SW 1271 (cell line): ENCODE results near the gene SUSD6.
"Not testable (repeated sequence)": the region's sequence is repeated elsewhere in the genome, so short reads cannot be mapped to it uniquely, and the experiment has no call there.

ENCODE experiments used
- DNase-seq, 2 experiments: peaks; one replicate each; lab custom pipeline; 2025; lab: John Stamatoyannopoulos, UW

SUSD6 gene

DNA sequence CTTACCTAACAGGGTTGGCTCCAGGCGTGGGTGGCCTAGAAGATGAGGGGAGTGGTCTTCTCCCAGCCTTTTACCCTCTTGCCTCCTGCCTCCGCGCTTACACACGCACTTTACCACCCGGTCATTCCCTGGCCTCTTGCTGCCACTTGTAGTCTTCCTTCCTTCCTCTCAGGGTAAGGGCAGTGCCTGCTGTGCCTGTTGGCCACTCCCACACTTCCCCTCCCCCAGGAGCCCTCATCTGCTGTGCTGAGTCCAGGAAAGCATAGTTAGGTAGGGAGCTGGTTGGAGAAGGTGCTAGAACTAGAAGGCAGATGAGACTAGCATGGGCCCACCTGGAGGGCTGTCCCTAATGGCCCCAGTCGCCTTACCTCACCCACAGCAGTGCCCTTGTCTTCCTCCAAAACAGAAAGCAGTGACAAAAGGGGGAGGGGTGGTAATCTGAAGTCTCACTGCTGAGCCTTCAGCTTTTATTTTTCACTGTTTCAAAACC, 101.2 kb downstream of the SUSD6 start:
- DNase-seq = no peak

DNA sequence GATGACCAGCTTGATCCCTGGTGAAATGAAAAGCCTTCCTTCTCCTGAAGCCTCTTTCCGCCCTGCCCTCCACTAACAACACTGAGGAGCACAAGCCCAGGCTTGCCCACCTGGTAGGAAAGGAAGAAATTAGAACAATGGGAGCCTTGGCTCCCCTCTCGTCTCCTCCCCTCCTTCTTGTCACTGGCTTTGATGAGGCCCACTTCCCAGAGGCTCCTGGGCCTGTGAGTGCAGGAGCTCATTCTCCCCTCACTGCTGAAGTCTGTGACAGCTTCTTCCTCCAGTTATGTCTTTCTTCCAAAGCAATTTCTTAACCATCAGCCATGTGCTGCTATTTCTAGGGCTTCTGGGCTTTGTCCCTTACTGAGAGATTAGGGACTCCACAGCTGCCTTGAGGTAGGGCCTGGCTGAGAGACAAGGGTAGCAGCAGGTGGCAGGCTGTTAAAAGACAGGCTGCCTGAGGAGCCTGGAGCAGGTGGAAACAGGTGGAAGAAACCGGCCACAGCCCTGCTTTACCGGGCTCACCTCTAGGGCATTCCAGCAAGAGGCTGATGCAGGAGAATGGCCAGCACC, 101.9 kb downstream of the SUSD6 start:
- DNase-seq = no peak

DNA sequence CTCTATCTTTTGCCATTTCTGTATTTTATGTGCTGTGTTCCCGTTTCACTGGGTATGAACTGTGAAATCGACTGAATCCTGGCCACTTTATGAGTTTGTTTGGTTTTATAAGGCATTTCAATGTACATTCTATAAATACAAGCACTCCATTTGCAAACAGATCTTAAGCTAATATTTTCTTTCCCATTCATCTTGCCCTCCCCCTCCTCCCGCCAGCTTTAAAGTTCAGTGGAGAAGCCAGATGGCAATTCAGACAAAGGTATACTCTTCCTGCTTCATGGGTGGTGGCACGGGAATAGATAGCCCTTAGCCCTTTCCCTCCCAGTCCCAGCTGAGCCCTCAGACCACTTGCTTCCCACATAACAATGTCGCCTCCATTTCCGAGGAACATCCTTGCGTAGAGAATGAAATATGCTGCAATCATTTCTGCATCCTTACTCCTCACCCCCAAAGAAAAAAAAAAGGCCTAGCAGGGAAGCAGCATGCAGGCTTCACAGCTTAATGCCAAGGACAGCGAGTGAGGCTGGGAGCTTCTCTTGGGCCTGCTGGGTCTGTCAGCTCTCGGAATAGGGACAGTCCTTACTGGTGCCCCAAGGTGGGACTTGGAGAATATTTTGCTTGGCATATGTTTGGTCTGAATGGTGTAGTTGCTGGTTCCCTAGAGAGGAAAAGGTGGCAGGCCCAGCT, 102.7 kb downstream of the SUSD6 start:
- no peak for DNase-seq

DNA sequence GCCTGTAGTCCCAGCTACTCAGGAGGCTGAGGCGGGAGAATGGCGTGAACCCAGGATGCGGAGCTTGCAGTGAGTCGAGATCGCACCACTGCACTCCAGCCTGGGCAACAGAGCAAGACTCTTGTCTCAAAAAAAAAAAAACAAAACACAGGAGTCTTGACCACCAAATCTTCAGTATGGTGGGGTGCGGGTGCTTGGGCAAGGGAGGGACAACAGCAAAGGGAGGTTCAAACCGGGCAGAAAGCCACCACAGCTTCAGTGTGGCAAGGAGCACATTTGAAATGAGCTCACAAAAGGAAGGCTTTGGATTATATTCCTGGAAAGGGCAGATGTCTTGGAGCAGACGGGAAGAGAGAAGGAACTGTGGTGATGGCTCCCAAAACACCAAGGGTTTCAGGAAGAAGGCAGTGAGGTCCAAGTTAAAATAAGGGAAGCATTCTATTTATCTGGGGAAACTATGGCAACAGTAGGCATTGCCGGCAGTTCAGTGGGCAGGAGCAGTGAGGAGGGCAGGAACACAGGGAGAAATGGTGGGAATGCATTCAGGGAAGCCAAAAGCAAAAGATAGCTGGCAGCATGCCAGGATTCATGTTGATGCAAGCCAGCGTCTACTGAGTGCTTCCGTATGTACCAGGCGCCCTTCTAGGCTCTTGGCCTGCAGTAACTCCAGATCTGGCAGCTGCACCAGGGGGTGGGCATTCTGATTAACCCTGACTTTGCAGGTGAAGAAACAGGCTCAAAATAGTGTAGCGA, 104.5 kb downstream of the SUSD6 start:
- DNase-seq = no peak

DNA sequence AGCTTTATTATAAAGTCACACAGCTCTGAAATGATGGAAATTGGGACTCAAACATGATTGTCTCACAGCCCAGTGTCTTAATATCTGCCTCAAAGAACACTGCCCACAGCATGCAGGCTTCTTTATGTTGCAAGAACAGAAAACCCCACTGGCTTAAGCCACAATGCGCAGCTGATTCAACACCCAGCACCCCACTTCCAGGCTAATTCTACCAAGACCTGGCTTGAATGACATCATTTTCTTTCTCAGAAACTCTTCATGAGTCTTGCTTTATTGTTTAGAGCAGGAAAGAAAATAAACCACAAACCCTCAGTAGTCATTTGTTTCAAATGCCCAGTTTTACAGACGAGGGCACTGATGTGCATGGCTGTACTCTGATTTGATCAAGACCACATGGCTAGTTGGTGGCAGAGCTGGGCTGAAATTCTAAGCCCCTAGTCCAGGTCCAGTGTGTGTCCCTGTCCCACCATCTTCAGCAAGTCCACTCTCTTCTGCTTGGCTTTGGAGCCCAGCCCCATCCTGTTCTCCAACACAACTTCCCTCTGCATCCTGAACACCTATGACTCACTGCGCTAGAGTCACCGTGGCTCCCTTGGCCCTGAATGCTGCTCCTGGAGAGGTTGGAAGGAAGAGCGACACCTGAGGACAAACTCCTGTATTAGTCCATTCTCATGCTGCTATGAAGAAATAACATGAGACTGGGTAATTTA, 105.2 kb downstream of the SUSD6 start:
- no peak for DNase-seq

DNA sequence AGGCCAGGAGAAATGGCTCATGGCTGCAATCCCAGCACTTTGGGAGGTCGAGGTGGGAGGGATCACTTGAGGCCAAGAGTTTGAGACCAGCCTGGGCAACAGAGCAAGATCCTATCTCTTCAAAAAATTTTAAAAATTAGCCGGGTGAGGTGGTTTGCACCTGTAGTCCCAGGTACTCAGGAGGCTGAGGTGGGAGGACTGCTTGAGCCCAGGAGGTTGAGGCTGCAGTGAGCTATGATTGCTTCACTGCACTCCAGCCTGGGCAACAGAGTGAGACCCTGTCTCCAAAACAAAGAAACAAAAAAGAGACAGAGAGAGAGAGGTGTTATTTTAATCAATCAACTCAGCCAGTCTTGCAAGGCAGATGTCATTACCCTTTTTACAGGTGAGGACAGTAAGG, 107.2 kb downstream of the SUSD6 start:
- not testable (repeated sequence) for DNase-seq

DNA sequence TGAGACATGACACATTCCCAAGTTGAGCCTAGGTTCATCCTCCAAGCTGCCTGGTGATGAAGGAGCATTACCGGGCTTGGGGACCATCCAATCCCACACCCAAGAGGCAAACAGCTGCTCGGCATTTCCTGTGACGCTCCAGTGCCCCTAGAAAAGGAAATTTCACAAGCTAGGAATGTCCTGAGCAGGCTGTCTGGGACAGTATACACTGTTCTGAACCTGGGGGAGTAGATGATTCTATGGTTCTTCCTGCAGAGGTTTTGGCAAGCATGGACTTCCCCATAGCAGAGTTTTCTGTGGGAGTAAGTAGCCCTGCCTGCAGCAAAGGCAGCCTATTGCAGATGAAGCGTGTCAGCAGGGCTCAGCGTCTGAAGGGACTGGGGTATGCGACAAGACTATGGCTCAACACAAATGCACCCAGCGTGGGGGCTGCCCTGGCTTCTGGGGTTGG, 108.1 kb downstream of the SUSD6 start:
- no peak for DNase-seq

DNA sequence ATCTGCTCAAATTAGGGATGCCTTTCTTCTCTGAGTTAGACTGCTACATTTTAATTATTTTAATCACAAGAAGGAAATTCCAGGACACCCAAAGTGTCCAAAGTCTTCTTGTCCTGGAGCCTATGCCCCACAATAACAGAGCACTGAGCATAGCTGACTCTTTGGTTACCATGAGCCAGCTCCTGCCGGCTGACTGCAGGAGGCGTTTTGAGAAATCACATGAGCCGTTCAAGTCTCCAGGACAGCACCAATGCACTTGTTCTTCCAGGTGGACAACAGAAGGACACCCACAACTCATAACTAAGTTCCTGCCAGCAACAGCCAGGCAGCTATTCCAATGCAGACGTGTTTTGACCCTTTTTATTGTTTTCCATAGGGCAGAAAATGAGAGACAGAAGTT, 109.5 kb downstream of the SUSD6 start:
- no peak for DNase-seq

DNA sequence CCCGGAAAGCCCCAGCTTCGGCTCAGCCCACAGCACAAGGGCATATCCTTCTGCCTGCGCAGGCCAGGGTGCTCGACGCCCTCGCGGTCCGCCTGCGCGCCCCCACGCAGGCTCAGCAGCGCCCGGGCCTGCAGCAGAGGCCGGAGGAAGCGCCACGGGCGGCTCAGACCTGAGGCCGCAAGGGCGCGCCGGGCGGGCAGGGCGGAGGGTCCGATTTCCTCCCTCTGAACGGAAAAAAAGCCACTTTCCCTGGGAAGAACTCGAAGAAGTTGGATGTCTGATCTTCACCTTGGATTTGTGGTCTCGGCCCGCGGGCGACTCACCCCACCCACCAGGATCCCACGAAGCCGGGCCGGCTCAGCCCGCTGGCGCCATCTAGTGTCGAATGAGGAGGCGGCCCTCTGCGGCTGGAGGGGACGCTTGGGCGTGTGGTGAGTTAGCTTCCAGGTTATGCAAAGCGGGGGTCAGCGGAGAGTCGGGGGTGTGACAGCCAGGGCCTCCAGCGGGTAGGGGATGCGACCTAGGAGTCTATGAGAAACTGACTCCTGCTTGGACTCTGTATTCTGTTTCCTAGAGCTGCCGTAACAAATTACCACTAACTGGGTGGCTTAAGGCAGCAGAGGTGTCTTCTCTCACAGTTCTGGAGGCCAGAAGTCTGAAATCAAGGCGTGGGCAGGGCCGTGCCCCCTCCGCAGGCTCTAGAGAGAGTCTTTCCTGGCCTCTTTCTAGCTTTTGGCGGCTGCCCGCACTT, 115.5 kb downstream of the SUSD6 start:
- DNase-seq = peak in 1 of 2 experiments; percentile 60

DNA sequence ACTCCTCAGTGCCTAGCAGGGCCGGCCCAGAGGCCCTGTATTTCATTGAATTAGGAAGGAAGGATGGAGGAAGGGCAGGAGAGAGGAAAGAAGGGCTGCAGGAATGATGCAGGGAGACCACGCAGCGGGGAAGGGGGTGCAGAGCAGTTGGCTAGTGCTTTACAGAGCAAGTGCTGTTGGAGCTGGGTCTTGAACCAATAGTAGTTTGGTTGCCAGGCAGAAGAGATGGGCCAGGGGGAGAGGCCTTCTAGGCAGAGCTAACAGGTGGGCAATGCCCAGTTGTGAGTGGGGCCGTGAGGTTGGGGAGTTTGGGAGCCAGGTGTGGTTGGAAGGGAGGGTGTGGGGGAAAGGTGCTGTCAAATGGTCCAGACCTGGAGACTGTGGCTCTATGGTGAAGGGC, 116.5 kb downstream of the SUSD6 start:
- no peak for DNase-seq

DNA sequence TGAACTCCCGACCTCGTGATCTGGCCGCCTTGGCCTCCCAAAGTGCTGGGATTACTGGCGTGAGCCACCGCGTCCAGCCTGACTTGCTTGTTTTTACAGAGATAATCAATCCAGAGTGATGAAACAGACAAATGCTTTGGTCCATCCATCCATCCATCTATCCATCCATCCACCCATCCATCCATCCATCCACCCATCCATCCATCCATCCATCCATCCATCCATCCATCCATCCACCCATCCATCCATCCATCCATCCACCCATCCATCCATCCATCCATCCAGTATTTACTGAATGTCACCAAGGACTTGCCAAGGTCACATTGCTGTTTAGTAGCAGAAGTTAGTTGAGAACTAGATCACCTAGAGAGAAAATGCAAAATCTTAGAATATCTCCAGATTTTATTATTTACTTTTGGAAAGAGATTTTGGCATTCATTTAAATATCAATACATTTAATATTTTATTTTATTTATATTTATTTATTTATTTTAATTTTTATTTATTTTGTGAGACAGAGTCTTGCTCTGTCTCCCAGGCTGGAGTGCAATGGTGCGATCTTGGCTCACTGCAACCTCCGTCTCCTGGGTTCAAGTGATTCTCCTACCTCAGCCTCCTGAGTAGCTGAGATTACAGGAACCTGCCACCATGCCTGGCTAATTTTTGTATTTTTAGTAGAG, 120.7 kb downstream of the SUSD6 start:
- DNase-seq = not testable (repeated sequence)

DNA sequence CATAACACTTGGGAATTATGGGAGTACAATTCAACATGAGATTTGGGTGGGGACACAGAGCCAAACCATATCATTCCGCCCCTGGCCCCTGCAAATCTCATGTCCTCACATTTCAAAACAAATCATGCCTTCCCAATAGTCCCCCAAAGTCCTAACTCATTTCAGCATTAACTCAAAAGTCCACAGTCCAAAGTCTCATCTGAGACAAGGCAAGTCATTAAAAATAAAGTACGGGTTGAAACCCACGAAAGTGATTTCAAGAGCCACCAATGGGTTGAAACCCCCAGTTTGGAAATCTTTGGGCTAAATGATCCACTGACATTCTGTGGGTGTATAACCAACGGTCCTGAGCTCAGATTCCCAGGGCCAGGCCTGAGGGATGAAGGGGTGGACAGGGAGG, 125.0 kb downstream of the SUSD6 start:
- not testable (repeated sequence) for DNase-seq

DNA sequence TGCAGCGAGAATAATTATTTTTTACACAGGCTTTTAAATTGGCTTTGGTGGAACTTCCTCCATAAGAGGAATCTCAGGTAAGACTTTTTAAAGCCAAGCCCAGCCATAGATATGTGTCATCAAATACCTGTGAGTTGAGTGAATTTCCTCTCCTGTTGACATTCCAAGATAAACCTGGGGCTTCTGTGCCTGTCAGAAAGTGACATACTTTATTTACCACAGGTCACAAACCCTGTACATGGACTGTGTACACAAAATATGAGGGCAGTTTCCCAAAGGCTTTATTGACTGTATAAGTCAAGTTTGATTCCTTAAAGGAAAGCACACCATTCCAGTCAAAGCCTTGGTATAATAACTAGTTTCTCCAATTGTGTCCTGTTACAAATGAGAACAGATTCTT, 129.7 kb downstream of the SUSD6 start:
- no peak for DNase-seq

DNA sequence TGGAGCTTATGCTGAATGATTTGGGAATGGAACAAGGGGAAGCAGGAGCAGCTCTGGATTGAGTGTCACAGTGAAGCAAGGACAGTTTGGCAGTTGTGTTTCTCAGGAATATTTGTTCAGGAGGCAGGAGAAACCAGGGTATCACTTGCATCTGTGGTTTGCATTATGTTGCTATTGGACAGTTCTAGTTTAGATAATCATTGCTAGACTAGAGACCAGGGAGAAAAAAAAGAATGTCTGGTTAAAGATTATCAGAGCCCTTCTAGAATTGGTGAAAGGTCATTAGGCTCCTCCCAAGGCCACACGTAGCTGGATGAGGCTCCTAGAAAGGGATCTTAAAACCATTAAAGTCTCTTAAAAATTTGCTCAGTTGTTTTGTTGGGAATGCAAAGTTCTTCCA, 138.6 kb downstream of the SUSD6 start:
- no peak for DNase-seq

DNA sequence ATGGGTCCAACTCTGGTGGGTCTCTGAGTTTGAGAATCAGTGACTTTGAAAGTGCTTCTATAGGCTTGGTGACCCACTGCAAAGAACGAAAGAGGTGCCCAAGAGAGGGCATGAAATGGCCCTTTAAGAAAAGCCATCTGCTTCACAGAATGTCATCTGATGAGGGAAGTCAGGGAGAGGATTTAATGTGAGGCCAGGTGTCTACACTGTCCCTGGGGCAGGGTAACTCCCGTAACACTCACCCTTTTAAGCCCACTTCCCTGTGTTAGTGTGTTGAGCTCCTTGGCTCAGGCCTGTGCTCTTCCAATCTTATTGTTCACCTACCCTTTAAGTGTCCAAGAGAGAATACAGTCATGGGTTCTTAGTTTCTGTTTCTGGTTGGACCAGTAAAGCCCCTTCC, 139.1 kb downstream of the SUSD6 start:
- no peak for DNase-seq

DNA sequence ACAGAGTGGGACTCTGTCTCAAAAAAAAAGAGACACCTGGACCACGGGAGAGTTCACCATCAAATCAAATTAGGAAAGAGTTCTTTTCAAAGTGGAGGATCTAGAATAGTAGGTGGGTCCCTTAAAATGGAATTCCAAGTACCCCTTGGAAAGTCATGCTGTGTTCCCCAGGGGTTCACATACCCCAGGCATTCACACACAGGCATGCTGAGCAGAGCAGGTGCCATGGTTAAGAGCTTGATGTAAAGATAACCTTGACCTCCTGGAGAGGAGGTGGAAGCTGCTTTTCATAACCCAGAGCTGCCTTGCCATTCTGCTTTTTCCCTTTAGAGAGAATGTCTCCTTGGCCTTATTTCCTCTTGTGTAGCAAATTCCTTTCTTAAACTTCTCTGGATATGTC, 141.4 kb downstream of the SUSD6 start:
- no peak for DNase-seq

DNA sequence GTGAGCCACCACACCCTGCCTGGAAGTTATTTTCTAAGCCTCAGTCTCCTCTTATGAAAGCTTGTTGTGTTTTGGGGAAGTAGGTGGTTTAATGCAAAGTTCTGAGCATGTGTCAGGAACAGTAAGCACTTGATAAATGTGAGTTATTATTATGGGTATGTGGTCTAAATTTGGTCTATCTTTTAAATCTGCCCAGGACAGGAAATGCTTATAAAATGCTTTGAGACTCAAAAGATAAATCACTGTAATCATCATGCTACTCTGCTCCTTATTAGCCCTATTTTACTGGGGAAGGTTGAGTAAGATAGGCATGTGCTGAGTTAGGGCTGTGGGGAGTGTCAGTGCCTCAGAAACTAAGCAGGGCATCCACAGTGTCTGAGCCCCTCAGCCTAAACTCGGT, 142.5 kb downstream of the SUSD6 start:
- no peak for DNase-seq

DNA sequence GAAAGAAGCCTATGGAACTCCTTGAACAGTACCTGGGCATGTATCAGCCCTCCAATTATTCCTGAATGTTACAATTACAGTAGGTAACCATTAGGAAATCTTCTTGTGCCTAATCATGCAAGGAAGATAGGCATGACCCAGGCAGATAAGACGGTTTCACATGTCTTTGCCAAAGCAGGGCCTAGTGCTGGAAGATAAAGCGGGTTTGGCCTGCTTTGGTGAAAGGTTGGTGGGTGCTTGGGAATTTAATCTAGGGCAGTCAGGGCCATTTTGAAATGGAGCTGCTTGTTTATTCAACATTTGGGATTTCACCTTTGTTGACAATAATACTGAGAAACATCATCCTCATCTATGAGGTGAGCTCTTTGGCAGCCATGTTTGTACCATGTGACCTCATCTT, 143.1 kb downstream of the SUSD6 start:
- DNase-seq = no peak

DNA sequence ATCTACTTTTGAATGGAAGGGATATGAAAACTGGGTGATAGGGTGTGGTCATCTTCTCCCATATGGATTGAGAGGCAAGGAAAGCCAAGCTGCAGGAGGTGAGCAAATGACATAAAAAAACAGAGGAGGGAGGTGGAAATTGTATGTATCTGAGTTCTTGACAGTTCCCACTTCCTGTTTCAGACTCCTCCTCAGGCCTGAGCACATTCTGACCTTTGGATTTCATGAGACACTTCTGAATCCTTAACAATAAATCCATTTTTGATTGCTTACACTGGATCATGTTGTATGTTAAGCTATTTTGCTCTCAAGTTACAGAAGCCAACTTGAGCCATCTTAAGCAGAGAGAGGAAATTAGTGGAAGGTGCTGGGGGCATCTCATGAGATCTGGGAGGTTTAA, 143.9 kb downstream of the SUSD6 start:
- no peak for DNase-seq

DNA sequence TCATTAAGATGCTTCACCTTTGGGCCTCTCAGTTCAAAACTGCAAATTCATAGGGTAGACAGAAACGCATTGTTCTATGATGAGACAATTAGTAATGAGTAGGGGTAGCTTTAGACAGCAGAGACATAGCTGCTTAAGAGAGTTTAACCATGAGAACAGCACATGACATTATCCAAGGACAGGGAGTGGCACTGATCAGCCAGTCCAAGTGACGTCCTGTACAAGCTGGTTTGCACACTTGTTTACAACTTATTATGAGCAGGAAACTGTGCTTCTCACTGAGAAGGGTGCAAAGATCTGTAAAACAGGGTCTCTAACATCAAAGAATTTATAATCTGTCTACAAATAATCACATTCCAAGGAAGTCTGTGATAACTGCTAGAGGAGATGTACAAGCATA, 144.4 kb downstream of the SUSD6 start:
- no peak for DNase-seq

DNA sequence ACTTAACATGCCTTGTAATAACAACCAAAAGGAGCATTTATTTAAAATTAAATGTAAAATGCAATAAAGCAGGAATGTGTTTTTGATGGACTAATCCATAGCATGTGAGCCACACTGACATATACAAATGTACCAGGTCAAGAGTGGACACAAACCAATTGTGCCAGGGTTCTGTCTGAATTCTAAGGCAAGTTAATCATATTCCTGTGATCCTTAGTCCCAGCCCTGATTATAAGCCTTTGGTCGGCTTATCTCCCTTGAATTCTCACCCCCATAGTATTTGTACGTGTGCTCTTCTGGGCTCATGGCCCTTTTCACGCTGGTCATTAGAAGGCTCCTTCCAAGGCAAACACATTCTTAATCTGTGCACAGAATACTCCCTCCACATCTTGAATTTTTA, 144.9 kb downstream of the SUSD6 start:
- DNase-seq = no peak
